GM12878 (cell line): ENCODE results near the gene COG7. TPM values are rescaled to one million over a fixed set of nuclear protein-coding genes. Genes with fewer than 3 reads are reported as not detected.

Source experiments
- ATAC-seq: fragments of 200-7000 bp; cut with Tn5 transposase; 3 replicates; pipeline ENCODE4 v1.9.1; 2020; ENCODE audit warnings: mild to moderate bottlenecking, moderate library complexity
- BruUV-seq: library from RNA; stranded (reverse); fragments of 400-500 nt; replicated peaks from 2 replicates; lab custom pipeline; 2021; lab: Mats Ljungman, UMichigan
- CTCF ChIA-PET: fragments of 300-600 bp; sonication (Branson Sonifier 250); formaldehyde crosslinking; extraction: SDS; loops from one replicate; lab custom pipeline; 2021; ENCODE audit warnings: inconsistent platforms; lab: Yijun Ruan, JAX
- POLR2A ChIA-PET: fragments of 350-600 bp; formaldehyde crosslinking; extraction: SDS; loops from one replicate; lab custom pipeline; 2021; ENCODE audit warnings: inconsistent platforms; lab: Charles Lee
- RAD21 ChIA-PET: fragments of 300-600 bp; sonication (Branson Sonifier 250); formaldehyde crosslinking; loops from one replicate; lab custom pipeline; 2023; ENCODE audit warnings: antibody characterized with exemption; ENCODE audit not compliant: unreplicated experiment; lab: Charles Lee
- SMC1A ChIA-PET: fragments of 300-600 bp; sonication (Branson Sonifier 250); formaldehyde crosslinking; loops from one replicate; lab custom pipeline; 2023; ENCODE audit not compliant: unreplicated experiment, uncharacterized antibody; lab: Charles Lee
- DNase-seq: peaks from one replicate; pipeline ENCODE4 v3.0.0-alpha.2; 2011; ENCODE audit warnings: low read depth, low spot score
- FAIRE-seq: peaks from 3 replicates; lab custom pipeline; 2011; peaks lifted over from hg19 to GRCh38; lab: Jason Lieb, UNC
- H2AFZ ChIP-seq: 2 replicates; pipeline ENCODE4 v1.6.0; 2011; ENCODE audit warnings: low read depth, low read length, control low read depth; ENCODE audit not compliant: control insufficient read depth
- H3K27ac ChIP-seq: 2 replicates; pipeline ENCODE4 v1.5.1; 2011; ENCODE audit warnings: control low read depth; ENCODE audit not compliant: control insufficient read depth, insufficient read depth
- H3K27me3 ChIP-seq, 2 experiments: replicated peaks in 1 of 2; 2 replicates each; pipeline versions ENCODE4 v1.6.0 to v1.6.1; 2011; ENCODE audit warnings: low read length in 1 of 2; ENCODE audit not compliant: control insufficient read depth in 2 of 2, insufficient read depth in 2 of 2
- H3K36me3 ChIP-seq, 2 experiments: 2 replicates each; pipeline ENCODE4 v1.5.1; 2011; ENCODE audit warnings: low read length in 1 of 2; ENCODE audit not compliant: control insufficient read depth in 2 of 2, insufficient read depth in 2 of 2
- H3K4me1 ChIP-seq: 2 replicates; pipeline ENCODE4 v1.6.1; 2011; ENCODE audit warnings: mild to moderate bottlenecking, low read length, moderate library complexity, mixed read lengths; ENCODE audit not compliant: control insufficient read depth, insufficient read depth
- H3K4me2 ChIP-seq: 2 replicates; pipeline ENCODE4 v1.6.0; 2011; ENCODE audit warnings: control low read depth; ENCODE audit not compliant: control insufficient read depth, insufficient read depth
- H3K4me3 ChIP-seq: fragments of 200-600 bp; sonication (generic); 2 replicates; pipeline ENCODE4 v1.5.1; 2016
- H3K79me2 ChIP-seq: 2 replicates; pipeline ENCODE4 v1.6.0; 2011; ENCODE audit warnings: low read length; ENCODE audit not compliant: control insufficient read depth, insufficient read depth
- H3K9ac ChIP-seq: 2 replicates; pipeline ENCODE4 v1.8.0; 2011; ENCODE audit warnings: low read length, control low read depth, mixed read lengths; ENCODE audit not compliant: control insufficient read depth, insufficient read depth
- H3K9me3 ChIP-seq: replicated peaks from 3 replicates; pipeline ENCODE4 v1.5.1; 2011; ENCODE audit warnings: mild to moderate bottlenecking, low read length; ENCODE audit not compliant: control insufficient read depth, insufficient read depth
- H4K20me1 ChIP-seq: 2 replicates; pipeline ENCODE4 v1.6.0; 2011; ENCODE audit not compliant: control insufficient read depth, insufficient read depth
- CHD2 ChIP-seq: IDR thresholded peaks from 2 replicates; pipeline ENCODE4 v1.6.1; 2011; ENCODE audit warnings: low read depth, low read length, improper control_type of control experiment, borderline replicate concordance
- IRF5 ChIP-seq: fragments of 450-650 bp; IDR thresholded peaks from 2 replicates; pipeline ENCODE4 v1.6.1; 2017; ENCODE audit warnings: borderline replicate concordance
- PAX8 ChIP-seq: fragments of 450-650 bp; IDR thresholded peaks from 2 replicates; pipeline ENCODE4 v1.6.1; 2017; ENCODE audit warnings: mild to moderate bottlenecking, moderate library complexity
- YY1 ChIP-seq: IDR thresholded peaks from 2 replicates; pipeline ENCODE4 v1.6.1; 2011; ENCODE audit warnings: low read depth, mild to moderate bottlenecking, low read length
- WGBS: methylation state at CpG from one replicate; pipeline ENCODE4 v1.1.6; 2016; ENCODE audit warnings: low lambda C conversion rate; ENCODE audit not compliant: insufficient replicate concordance, insufficient coverage; ENCODE audit errors: missing lambda C conversion rate; 5-methylcytosine and 5-hydroxymethylcytosine counted together
- in situ Hi-C: fragments of 300-500 bp; cut with MboI; formaldehyde crosslinking; loops from 9 replicates; pipeline ENCODE4 v1.14.3; 2018; ENCODE audit warnings: mixed read lengths
- intact Hi-C: fragments of 100-400 bp; cut with micrococcal nuclease; formaldehyde crosslinking; loops from one replicate; pipeline ENCODE4 v1.14.2; 2022; ENCODE audit not compliant: unreplicated experiment
- polyA plus RNA-seq, 11 experiments: library from polyadenylated mRNA; depleted of rRNA in 4 of 11; unstranded in 6 of 11; stranded (reverse) in 5 of 11; fragments of >200 nt; fragmentation: Nextera tagmentation in 4 of 11; fragmentation: Illumina TruSeq in 1 of 11; extraction: Ambion mirVana in 4 of 11; extraction: Trizol in 1 of 11; gene quantifications; 1 replicate in 1 of 11; 2 replicates in 10 of 11; pipeline versions ENCODE4 v1.2.1 to v1.2.3, GENCODE V29; 2011 to 2016; ENCODE audit warnings: inconsistent platforms in 2 of 11, missing spikeins in 2 of 11, low read depth in 1 of 11
- total RNA-seq, 4 experiments: library from RNA; depleted of rRNA in 3 of 4; stranded (reverse); fragments of >200 nt in 3 of 4; fragmentation: Illumina TruSeq in 1 of 4; extraction: Trizol in 1 of 4; gene quantifications; 2 replicates each; pipeline versions ENCODE4 v1.2.1 to v1.2.3, GENCODE V29; 2013 to 2021

The COG7 gene
- total and polyA plus RNA-seq, 10 of the 15 experiments (the other 5 are each of a cell fraction or from before 2014, with no cell fraction given): 2.9 to 24.0 (median 10.0) TPM

GRCh38 chr16:23500862-23501225 is 47.9 kb upstream of the COG7 start:
- H3K36me3 ChIP-seq: peaks cover 11 to 12% of the 10 kb centered on the region in 2 experiments
- intact Hi-C loops: loop anchor here (5.0 kb wide), 1 partner anchor 34 kb away; no protein-coding TSS in a partner anchor
- H3K4me2 ChIP-seq: no peak overlapping the region; the same call in 1 of the 2 replicates
- FAIRE-seq (no peak), DNase-seq (no peak), ATAC-seq (no peak)
- H3K4me3 ChIP-seq: no peak overlapping the region
- no peak overlapping the region for H2AFZ ChIP-seq
- 40% methylated on average over 4 of the region's 4 CpGs for WGBS
- POLR2A ChIA-PET: interaction anchor here (1.9 kb wide), 1 partner anchor 9 kb away, joined by 6 read pairs; the partner anchor contains the start of gene GGA2
- no TSS peak for BruUV-seq
- no peak overlapping the region for H3K9ac ChIP-seq
- TF ChIP-seq IRF5 (no peak), CHD2 (no peak), PAX8 (no peak), YY1 (no peak)
- H4K20me1 ChIP-seq: peaks cover 21% of the 10 kb centered on the region
- CTCF ChIA-PET: interaction anchor here (2.4 kb wide), 1 partner anchor 66 kb away, joined by 7 read pairs; no protein-coding TSS in a partner anchor
- no peaks in the 10 kb centered on the region for H3K27me3 ChIP-seq
- H3K4me1 ChIP-seq: peaks cover 34% of the 10 kb centered on the region
- in situ Hi-C loops: loop anchor here (10.0 kb wide), 1 partner anchor 344 kb away; no protein-coding TSS in a partner anchor
- H3K79me2 ChIP-seq: peaks cover 91% of the 10 kb centered on the region
- no peak overlapping the region for H3K27ac ChIP-seq
- SMC1A ChIA-PET: interaction anchor here (0.6 to 1.8 kb wide), 2 partner anchors 54 to 60 kb away, joined by 3 to 6 read pairs; no protein-coding TSS in a partner anchor
- H3K9me3 ChIP-seq: no peaks in the 10 kb centered on the region
- RAD21 ChIA-PET: no interaction called here
